HG03103 (cell line): Measurements from ENCODE around the gene KRT1.
"Not testable (repeated sequence)": the region's sequence is repeated elsewhere in the genome, so short reads cannot be mapped to it uniquely, and the experiment has no call there.

Experiments
- ATAC-seq: cut with Tn5 transposase; IDR thresholded peaks from one replicate; pipeline ENCODE4 v1.9.1; 2021; ENCODE audit warnings: low read depth; ENCODE audit not compliant: unreplicated experiment

The KRT1 gene

DNA sequence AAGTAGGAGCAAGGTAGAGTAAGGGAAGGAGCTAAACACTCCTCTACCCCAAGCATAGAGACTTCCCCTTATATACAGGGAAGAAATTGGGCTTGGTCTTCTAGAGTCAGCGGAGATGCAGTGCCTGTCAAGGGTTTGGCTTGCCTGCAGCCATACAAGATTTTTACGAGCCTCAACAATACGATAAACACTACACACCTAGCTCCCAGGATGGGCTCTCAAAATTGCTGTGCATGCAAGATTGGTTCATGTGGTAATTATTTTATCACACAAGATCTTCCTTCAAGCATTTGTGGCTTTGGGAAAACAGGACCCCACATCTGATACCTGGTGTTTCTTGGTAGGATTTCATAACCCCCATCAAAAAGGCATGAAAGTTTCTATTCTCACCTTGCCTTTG is at the start of gene KRT1:
Gene KRT1 (minus strand): TSS at position 45 of the 400 bp plus-strand sequence. CDS start 59 bp downstream, outside the sequence.
- ATAC-seq: no peak

DNA sequence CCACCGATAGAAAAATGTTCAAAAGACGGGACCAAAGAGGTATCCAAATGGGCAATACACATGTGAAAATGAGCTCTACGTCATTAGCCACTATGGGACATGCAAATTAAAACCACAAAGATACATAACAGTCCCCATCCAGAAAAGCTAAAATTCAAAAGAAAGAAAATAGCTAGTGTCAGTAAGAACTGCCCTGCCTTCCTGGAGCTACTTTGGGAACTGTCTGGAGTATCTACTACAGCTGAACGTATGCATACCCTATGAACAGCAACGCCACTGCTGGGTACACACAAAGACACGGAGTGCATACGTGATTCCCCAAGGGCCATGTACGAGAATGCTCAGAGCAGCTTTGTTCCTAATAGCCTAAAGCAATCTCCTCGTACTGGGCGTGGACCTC is 48.9 kb upstream of the KRT1 start:
- no peak for ATAC-seq

DNA sequence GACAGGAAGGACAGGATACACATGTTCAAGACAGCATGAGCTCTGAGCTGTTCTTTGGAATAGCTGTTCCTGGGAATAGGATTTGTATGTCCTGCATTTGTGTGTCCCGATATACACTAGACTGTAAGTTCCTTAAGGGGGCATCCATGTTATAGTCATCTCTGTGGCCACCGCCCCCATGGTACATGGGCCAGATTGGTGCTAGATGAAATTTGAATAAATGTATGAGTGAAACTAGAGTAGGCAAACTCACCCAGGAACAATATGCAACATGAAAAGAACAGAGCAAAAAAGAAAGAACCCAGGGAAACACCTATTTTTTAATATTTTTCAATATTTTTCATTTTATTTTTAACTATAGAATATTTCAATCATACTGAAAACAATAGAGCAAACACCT is 48.2 kb upstream of the KRT1 start:
- no peak for ATAC-seq

DNA sequence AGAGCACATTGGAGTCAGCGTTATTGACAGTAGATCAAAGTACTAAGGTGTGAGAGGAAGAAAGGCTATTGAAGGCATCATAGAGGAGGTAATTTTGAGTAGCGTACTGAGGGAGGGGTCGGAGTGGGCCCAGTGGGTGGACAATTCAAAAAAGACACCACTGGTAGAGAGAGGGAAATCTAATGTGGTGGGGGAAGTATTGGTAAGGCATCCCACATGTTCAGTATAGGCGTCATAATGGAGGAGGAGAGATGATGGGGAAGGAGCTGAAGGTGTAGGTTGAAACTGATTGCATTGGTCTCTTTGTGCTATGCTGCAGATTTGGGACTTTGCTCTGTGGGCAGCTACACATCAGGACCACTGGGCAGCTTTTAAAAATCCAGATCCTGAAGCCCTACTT is 46.8 kb upstream of the KRT1 start:
- ATAC-seq: no peak

DNA sequence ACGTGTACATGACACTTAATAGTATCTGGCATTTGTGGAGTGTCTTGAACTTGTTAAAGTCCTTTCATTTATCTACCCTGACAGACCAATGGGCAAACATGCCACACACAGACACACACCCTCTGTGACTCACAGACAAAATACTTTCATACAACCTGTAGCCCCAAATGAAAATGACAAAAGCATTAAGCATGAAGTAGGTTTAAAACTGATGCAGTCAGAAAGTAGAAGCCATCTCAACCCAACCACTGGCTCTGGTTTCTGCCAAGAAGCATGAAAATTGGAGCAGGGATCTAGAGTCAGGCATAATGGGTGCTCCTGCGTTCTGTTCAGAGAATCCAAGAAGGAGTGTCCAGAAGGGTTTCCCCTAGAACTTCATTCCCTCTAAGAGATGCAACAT is 46.2 kb upstream of the KRT1 start:
- no peak for ATAC-seq

DNA sequence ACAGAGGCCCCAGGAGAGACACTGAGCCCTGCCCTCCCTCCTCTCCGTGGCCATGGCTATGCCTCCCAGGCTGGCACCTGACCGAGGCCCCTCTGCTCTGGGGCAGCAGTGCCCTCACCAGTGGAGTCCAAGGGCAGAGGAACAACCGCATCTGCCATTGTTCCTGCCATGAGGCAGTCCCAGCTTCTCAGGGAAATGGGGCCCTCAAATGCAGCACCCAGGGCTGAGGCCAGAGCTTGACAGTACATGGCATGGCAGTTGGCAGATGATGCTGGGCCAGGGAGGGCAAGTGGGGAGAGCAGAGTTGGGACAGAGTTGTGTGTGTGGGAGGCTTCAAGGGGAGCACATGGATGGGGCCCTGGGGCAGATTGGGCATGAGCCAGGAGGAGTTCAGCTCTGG is 44.2 kb upstream of the KRT1 start:
- no peak for ATAC-seq

DNA sequence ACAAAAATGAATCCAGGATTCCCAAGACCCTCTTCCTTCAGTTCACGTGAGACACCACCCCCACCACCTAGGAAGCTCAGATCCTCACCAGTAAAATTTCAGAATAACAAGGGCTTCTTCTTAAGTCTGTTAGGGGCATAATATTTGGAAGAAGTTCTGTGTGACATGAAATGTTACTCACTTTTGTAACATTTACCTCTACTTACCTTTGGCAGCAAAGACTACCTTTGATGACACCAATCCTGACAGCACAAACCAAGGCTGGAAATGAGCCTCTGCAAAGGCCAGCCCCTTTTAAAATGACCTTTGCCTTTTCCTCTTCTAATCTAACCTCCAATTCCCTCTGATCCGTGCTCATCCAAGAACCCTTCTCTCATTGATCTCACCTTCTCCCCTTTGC is 42.5 kb upstream of the KRT1 start:
- ATAC-seq: no peak

DNA sequence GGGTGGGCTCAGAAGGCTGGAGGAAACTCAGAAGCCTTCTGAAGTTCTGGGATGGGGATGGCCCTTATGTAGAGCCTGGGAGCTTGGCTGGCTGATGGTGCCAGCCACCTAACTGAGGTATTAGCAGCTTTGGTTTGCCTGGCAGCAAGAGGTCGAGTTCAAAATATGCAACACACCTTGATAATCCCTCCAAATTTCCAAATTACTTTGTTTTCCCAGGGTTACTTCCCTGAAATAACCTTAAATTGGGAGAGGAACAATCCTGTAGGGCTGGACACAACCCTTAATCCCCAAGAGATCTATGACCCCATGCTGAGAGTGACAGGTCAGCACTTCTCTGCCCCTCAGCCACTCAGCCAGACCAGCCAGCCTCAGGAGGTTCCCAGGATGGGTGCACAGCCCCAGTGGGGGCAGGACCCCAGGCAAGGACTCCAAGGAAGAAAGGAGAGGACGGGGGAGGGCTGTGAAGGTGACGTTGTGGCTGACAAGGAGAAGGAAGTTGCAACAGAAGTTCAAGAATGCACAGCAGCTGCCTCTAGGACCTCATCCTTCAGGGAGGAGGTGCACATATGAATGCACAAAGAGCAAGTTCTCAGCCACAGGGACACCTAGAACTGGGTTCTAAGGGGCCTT is 41.7 kb upstream of the KRT1 start:
- ATAC-seq: no peak

DNA sequence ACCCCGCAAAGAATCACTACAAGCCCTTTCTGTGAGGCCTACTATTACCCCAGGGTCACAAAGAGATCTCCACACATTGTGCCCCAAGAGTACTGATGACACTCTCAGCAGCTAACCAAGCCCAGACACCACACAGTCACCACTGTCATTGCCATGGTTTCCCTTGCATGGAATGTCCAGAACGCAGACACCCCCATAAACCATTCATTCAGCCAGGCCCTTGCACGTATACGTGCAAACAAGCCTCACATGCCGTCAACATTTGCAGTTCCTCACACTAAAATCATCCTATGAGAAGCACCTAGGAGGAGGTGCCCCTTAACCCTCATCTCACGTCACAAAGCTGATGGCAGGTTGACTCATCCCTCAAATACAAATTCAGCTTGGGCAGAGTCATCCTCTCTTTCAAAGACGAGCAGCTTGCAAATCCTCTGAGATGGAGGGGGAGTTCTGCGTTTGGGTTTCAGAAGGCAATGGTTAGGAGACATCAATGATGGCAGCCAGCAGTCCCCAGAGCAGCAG is 40.2 kb upstream of the KRT1 start:
- no peak for ATAC-seq

DNA sequence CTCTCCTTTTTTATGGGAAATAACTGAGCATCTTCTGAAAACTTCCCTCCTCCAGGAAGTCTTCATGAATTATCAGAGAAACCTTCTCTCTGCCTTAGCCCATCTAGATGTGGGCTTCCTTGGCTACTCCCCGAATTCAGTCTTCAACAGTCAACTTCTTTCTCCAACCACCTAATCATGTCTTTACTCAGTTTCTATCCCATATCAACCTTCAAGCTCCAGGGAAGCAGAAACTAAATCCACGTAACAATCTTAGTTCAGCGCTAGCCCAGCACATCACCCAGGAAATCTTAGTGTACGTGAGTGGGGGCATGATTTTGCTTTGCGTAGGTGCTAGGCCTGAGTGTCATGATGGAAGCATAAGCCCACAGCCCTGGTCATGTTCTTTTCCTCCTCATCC is 35.9 kb upstream of the KRT1 start:
- ATAC-seq: no peak

DNA sequence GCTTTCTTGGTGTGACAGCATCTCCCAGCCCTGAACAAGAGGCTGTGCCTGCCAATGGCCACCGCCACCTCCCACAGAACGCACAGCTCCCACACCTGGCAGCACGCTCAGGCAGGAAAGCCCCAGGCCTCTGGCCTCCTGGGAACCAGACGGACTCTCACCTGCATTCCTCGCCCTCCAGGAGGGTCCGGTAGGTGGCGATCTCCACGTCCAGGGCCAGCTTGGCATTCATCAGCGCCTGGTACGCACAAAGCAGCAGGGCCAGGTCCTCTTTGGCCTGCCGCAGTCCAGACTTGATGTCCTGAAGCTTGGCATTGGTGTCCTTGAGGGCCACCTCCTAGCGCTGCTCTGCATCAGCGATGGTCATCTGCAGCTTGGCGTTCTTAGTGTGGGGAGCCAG is 35.2 kb upstream of the KRT1 start:
- no peak for ATAC-seq

DNA sequence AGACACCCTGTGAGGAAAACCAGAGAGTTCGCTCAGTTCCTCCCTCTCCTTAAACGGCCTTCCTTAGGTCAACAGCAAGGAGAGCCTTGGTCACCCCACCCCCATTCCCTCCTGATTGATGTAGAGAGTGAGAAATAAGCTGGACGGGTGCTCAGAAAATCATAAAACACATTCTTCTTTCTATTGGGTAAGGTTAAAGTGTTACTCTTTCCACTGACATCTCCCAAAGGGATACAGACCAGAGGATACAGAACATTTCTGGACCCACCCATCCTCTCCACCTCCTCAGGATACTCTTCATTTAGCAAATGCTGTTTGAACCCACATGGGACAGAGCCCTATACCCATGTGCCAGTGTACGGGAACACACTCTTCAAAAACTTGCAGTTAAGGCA is 34.7 kb upstream of the KRT1 start:
- ATAC-seq: no peak

DNA sequence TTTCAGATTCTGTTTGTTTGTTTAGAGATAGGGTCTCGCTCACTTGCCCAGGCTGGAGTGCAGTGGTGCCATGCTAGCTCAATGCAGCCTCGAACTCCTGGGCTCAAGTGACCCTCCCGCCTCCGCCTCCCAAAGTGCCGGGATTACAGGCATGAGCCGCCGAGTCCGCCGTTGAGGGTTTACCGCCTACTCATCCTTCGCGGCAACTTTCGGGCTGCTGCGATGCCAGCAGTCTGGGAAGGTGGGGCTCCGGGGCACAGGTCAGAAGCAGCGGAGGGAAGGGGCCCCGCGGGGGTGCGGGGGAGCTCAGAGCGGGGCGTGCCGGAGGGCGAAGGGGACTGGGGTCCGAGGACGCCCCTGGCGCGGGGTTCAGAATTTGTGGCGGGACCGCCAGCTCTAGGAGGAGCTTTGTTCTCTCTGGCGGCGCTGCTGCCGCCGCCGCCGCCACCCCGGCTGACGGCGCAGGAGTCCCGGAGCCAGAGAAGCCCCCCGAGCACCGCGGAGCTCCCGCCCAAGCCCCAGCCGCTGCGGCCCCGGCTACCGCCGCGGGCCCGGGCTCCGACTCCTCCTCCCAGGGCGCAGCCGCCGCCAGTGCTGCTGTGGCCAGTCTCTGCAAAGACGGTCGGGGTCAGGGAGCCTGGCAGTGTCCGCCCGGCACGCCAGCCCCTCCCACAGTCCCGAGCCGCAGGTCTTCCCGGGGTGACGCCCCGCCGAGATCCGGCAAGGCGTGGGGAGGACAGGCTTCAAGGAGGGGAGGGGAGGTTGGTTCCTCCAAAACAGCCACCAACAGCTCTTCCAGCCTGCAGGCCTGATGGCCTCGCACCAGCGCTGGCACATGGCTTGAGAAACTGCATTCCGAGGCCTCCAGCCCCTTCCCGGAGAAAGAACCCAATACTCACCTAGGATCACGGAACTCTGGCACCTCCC is 34.0 kb upstream of the KRT1 start:
- ATAC-seq: no peak

DNA sequence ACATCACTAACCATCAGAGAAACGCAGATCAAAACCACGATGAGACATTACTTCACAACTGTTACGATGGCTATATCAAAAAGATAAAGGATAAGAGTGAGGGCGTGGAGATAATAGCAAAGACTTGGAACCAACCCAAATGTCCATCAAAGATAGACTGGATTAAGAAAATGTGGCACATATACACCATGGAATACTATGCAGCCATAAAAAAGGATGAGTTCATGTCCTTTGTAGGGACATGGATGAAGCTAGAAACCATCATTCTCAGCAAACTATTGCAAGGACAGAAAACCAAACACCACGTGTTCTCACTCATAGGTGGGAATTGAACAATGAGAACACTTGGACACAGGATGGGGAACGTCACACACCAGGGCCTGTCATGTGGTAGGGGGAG is 31.9 kb upstream of the KRT1 start:
- not testable (repeated sequence) for ATAC-seq

DNA sequence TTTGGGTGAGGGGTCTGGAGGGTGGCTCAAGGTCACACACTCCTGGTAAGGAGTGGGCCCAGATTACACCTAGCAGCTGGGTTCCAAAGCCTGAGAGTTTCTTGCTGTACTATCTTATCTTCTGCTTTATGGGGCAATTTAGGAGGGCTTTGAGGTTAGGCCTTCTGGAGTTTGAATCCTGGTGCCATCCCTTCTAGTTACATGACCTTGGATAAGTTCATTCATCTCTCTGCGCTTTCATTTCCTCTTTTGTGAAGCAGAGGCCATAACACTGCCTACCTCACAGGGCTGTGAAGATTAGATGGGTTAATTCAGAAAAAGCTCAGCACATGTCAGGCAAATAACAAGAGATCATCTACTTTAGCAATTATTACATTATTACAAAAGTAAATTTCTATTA is 30.5 kb upstream of the KRT1 start:
- ATAC-seq: no peak

DNA sequence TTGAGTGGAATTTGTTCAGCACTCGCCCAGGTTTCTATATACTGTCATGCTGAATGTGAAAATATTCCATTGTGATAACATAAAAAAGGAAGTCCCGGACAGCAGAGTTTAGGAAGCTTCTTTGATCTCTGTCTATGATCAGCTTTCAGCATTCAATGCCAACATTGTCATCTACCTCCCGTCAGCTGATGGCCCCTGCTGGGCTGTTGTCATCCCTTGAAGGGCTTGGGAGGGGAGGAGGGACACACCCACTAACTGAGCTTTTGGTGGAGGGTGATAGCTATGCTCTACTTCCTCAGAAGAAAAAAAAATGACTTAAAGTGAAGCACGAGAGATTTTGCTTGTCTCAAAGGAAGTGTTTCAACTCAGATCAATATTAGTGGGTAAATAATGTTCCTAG is 27.8 kb upstream of the KRT1 start:
- no peak for ATAC-seq

DNA sequence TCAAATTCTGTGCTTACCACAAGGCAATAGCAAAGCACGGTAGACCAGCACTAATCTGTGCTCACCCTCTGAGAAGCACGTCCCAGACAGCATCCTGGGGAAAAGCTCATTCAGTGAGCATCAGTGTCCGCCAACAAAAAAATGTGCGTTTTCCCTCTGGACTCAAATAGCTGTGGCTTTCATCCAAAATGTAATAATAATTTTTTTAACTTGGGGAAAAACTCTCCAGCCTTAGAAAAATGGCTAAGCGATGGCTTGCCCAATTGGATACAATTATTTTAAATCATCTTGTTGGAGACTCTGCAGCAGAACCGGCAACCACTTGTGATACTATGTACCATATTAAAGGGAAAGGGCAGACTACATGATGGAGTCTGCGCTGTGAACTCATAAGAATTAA is 24.3 kb upstream of the KRT1 start:
- ATAC-seq: no peak

DNA sequence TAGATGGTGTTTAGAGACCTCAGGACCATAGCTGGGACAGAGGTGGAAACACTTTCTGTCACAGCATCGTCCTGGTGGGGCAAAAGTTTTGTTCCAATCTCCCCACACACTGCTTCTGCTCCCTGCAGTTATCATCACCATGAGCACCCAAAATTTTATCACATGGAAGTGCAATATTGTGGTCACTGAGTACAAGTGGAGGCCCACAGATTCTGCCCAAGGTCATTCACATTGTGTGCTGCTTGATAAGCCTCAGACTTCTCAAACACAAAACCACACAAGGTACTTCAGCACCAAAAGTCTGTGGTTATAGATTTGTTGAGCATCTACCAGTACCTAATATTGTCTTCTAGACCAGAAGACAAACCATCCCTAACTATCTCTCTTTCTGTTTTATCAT is 23.7 kb upstream of the KRT1 start:
- no peak for ATAC-seq

DNA sequence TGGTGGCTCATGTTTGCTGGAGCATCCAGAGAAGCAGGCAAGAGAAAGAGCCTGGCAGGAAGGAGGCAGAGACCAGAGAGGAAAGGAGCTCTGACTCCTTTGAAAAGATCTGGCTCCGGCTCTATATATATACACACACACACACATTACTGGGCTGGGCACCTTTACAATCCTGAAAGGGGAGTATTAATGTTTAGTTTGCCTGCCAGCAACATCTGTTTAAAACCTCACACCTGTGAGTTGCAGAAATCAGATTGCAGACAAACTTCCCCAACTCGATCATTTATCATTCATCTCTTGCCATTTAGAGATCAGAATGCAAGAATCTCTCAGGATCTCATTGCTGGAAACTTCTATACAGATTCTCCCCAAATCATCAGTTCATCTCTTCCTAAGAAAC is 23.2 kb upstream of the KRT1 start, which contains the start of gene KRT77:
Gene KRT77 (minus strand): TSS at position 101 of the 400 bp plus-strand sequence. CDS start 90 bp downstream, at position 11.
- ATAC-seq: no peak

DNA sequence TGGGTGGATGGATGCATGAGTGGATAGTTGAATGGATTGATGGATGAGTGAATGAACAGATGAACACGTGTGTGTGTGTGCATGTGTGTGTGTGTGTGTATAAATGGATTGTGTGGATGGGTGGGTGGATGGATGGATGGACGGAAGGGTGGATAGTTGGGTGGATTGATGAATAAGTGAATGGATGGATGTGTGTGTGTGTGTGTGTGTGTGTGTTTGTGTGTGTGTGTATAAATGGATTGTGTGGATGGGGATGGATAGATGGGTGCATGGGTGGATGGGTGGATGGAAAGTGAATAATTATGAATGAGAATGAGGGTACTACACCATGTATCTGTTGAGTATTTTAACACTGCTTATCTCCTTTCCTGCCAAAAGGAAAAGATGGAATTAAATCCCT is 22.1 kb upstream of the KRT1 start:
- no peak for ATAC-seq

DNA sequence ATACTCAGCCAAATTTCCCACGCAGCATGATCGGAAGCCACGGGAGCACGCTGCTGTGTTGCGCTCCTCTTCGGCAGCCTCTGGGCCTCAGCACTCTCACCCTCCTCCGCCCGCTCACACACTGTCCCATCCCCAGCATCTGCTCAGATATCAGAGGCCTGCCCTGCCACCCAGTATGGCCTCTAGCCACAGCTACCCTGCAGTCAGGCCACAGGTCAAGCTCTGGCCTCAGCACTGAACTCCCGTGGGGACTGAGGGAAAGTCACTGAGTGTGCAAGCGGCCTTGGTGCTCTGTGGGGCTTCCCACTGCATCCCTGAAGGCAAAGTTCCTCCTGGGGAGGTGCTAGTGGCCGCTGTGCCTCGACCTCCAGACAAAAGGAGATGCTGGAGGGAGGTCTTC is 21.1 kb upstream of the KRT1 start:
- ATAC-seq: no peak

DNA sequence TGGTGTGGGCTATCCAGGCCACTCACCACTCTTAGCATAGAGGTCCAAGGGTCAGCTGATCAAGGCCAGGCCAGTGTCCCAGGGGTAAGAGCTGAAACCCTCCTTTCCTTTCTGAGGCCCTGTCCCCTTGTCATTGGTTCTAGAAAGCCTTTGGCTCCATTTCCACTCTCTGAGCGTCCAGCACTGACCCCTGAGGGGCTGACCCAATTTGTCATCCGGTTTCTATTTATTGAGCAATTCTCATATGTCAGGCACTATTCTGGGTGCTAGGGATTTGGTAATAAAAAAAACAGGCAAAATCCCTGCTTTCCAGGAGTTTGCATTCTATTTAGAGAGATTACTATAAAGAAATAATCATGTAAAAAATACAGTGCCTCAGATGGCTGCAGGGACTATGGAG is 19.8 kb upstream of the KRT1 start:
- no peak for ATAC-seq
